KMS-11 (cell line): Measurements from ENCODE around the gene IQSEC1.

Experiments
- H2AFZ ChIP-seq: fragments of 200-600 bp; sonication (generic); 2 replicates; pipeline ENCODE4 v1.6.1; 2016; ENCODE audit warnings: antibody characterized with exemption, mixed run types, low read depth
- H3K27ac ChIP-seq: fragments of 200-600 bp; sonication (generic); 2 replicates; pipeline ENCODE4 v1.6.1; 2016; ENCODE audit warnings: mild to moderate bottlenecking, mixed run types
- H3K27me3 ChIP-seq: fragments of 200-600 bp; sonication (generic); 2 replicates; pipeline ENCODE4 v1.6.1; 2017; ENCODE audit warnings: mild to moderate bottlenecking, low read depth, mixed run types, moderate library complexity; ENCODE audit not compliant: insufficient read depth
- H3K36me3 ChIP-seq: fragments of 200-600 bp; sonication (generic); 2 replicates; pipeline ENCODE4 v1.6.1; 2017; ENCODE audit warnings: mild to moderate bottlenecking, mixed run types; ENCODE audit not compliant: insufficient read depth
- H3K4me1 ChIP-seq: fragments of 200-600 bp; sonication (generic); 2 replicates; pipeline ENCODE4 v1.6.1; 2016; ENCODE audit warnings: mild to moderate bottlenecking, low read depth, mixed run types; ENCODE audit not compliant: poor library complexity, severe bottlenecking
- H3K4me2 ChIP-seq: fragments of 200-600 bp; sonication (generic); 2 replicates; pipeline ENCODE4 v1.7.0; 2016; ENCODE audit warnings: mild to moderate bottlenecking, mixed run types
- H3K4me3 ChIP-seq: fragments of 200-600 bp; sonication (generic); IDR thresholded peaks from 2 replicates; pipeline ENCODE4 v1.6.1; 2017; ENCODE audit warnings: low read depth, low read length, mixed read lengths; ENCODE audit not compliant: insufficient read depth
- H3K79me2 ChIP-seq: fragments of 200-600 bp; sonication (generic); 2 replicates; pipeline ENCODE4 v1.6.1; 2016; ENCODE audit warnings: low read depth, mixed run types; ENCODE audit not compliant: insufficient read depth
- H3K9ac ChIP-seq: fragments of 200-600 bp; sonication (generic); 2 replicates; pipeline ENCODE4 v1.6.1; 2016; ENCODE audit warnings: mild to moderate bottlenecking, mixed run types
- H4K20me1 ChIP-seq: fragments of 200-600 bp; sonication (generic); 2 replicates; pipeline ENCODE4 v1.6.1; 2016; ENCODE audit warnings: mild to moderate bottlenecking, mixed run types; ENCODE audit not compliant: insufficient read depth
- CTCF ChIP-seq: fragments of 200-600 bp; sonication (generic); conservative IDR thresholded peaks from 2 replicates; pipeline ENCODE4 v1.6.1; 2017; ENCODE audit warnings: low read depth, mild to moderate bottlenecking, antibody characterized with exemption, low read length, moderate library complexity, mixed read lengths

IQSEC1 gene

GRCh38 chr3:12974334-12974733, 98.9 kb downstream of the IQSEC1 start:
- Histone ChIP-seq H2AFZ (no peak overlapping the region), H3K27me3 (no peaks in the 10 kb centered on the region), H3K79me2 (no peaks in the 10 kb centered on the region), H3K4me2 (no peak overlapping the region), H3K9ac (no peak overlapping the region), H3K4me1 (peaks cover 13% of the 10 kb centered on the region), H3K36me3 (no peaks in the 10 kb centered on the region), H3K4me3 (no peak overlapping the region), H3K27ac (no peak overlapping the region), H4K20me1 (no peaks in the 10 kb centered on the region)
- no peak for TF ChIP-seq CTCF

DNA sequence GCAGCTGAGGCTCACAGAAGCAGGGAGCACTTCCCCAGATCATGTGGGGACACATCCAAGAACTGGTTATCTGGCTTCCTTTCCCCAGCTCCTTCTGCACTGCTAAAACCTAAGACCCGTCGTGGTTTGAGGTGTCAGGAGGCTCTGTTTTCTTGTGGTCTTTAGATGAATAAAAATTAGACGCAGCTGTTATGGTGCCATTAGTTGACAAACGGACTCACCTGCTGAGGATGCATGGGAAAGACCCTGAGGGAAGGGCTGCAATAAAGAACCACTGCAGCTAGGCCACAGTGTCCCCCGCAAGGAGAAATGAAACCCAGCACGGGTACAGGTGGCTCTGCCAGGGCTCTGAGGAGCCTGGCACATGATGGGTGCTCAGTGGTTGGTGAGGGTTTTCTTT, 99.4 kb downstream of the IQSEC1 start:
- no peaks in the 10 kb centered on the region for H3K27me3 ChIP-seq
- H4K20me1 ChIP-seq = no peaks in the 10 kb centered on the region
- H3K4me1 ChIP-seq = peaks cover 13% of the 10 kb centered on the region
- H3K9ac ChIP-seq = no peak overlapping the region
- TF ChIP-seq CTCF = no peak
- no peaks in the 10 kb centered on the region for H3K79me2 ChIP-seq
- no peak overlapping the region for H3K4me2 ChIP-seq
- no peak overlapping the region for H3K4me3 ChIP-seq
- H2AFZ ChIP-seq = no peak overlapping the region
- H3K27ac ChIP-seq = no peak overlapping the region
- H3K36me3 ChIP-seq = no peaks in the 10 kb centered on the region

- Histone ChIP-seq H3K9ac (no peak overlapping the region), H3K36me3 (no peaks in the 10 kb centered on the region), H3K4me2 (no peak overlapping the region), H3K27ac (no peak overlapping the region), H2AFZ (no peak overlapping the region), H3K79me2 (no peaks in the 10 kb centered on the region), H3K27me3 (no peaks in the 10 kb centered on the region), H3K4me3 (no peak overlapping the region), H3K4me1 (peaks cover 13% of the 10 kb centered on the region), H4K20me1 (no peaks in the 10 kb centered on the region)
- TF ChIP-seq CTCF = no peak
These were observed 100.2 kb downstream of the IQSEC1 start for GRCh38 chr3:12972781-12973702.

GRCh38 chr3:12972043-12972442, 101.2 kb downstream of the IQSEC1 start:
- Histone ChIP-seq H4K20me1 (no peaks in the 10 kb centered on the region), H3K4me1 (peaks cover 13% of the 10 kb centered on the region), H3K79me2 (no peaks in the 10 kb centered on the region), H2AFZ (no peak overlapping the region), H3K27ac (no peak overlapping the region), H3K4me2 (no peak overlapping the region), H3K36me3 (no peaks in the 10 kb centered on the region), H3K4me3 (no peak overlapping the region), H3K27me3 (no peaks in the 10 kb centered on the region), H3K9ac (no peak overlapping the region)
- TF ChIP-seq CTCF = no peak
